Melanocyte of skin (primary cell): Measurements from ENCODE around the gene CFL1. TPM values are rescaled to one million over a fixed set of nuclear protein-coding genes. Genes with fewer than 3 reads are reported as not detected.

Experiments
- total RNA-seq, 2 donors: library from RNA; depleted of rRNA; stranded (reverse); fragments of >200 nt; gene quantifications; 2 replicates each; pipeline ENCODE4 v1.2.3, GENCODE V29; 2012

CFL1 gene
- 1,000 to 10,000 TPM; 1,026 to 1,378 TPM for total RNA-seq

GRCh38 chr11:65857853-65858680 is at the start of gene CFL1:
CFL1 (minus strand) TSS chr11:65858180; CDS start chr11:65858099, 81 bp downstream.

GRCh38 chr11:65900125-65900898 is 42.3 kb upstream of the CFL1 start, which contains the start of gene FOSL1:
FOSL1 (minus strand) TSS chr11:65900388; CDS start chr11:65900339, 49 bp downstream.

GRCh38 chr11:65890324-65891218 is 32.6 kb upstream of the CFL1 start, which contains the start of gene CCDC85B:
CCDC85B (plus strand) TSS chr11:65890673; CDS start chr11:65890784, 111 bp downstream.

GRCh38 chr11:65888163-65888814 is 30.3 kb upstream of the CFL1 start, which contains the start of gene FIBP:
FIBP (minus strand) TSS chr11:65888471; CDS start chr11:65888418, 53 bp downstream.

GRCh38 chr11:65879617-65880016 is 21.6 kb upstream of the CFL1 start, which contains the start of gene CTSW:
CTSW (plus strand) TSS chr11:65879837; CDS start chr11:65879855, 18 bp downstream.

GRCh38 chr11:65872586-65873317 is 14.8 kb upstream of the CFL1 start, which contains the start of gene EFEMP2:
EFEMP2 (minus strand) TSS chr11:65872800; CDS start chr11:65872354, 446 bp downstream.

GRCh38 chr11:65860278-65861164 is 2.5 kb upstream of the CFL1 start, which contains the start of gene MUS81:
MUS81 (plus strand) TSS chr11:65860433; CDS start chr11:65860754, 321 bp downstream.

GRCh38 chr11:65833297-65834030 is 24.5 kb downstream of the CFL1 start, which contains the start of gene SNX32:
SNX32 (plus strand) TSS chr11:65833963; CDS start chr11:65834066, 103 bp downstream.

Other genes with a start within 250 kb of the CFL1 start
- gene MAP3K11, start 244.0 kb downstream of the CFL1 start, total RNA-seq = 100 to 1,000 TPM; 115 to 242 TPM
- 10 to 100 TPM; 30.3 to 34.3 TPM for gene PCNX3, start 242.4 kb downstream of the CFL1 start, total RNA-seq
- 10 to 100 TPM; 28.0 to 31.7 TPM for gene SIPA1, start 220.1 kb downstream of the CFL1 start, total RNA-seq
- gene RELA, start 195.3 kb downstream of the CFL1 start, total RNA-seq = 10 to 100 TPM; 27.3 to 35.8 TPM
- gene KAT5, start 145.9 kb downstream of the CFL1 start, total RNA-seq = 10 to 100 TPM; 58.3 to 58.5 TPM
- gene RNASEH2C, start 137.4 kb downstream of the CFL1 start, total RNA-seq = 10 to 100 TPM; 51.0 to 78.1 TPM
- gene AP5B1, start 77.2 kb downstream of the CFL1 start, total RNA-seq = 10 to 100 TPM; 40.6 to 74.3 TPM
- not detected for gene OVOL1, start 71.1 kb downstream of the CFL1 start, total RNA-seq
- 1 to 10 TPM in 1 of 2 donors, under 1 TPM in 1; 0.69 to 2.3 TPM for gene SNX32, start 24.2 kb downstream of the CFL1 start, total RNA-seq
- gene MUS81, start 2.3 kb upstream of the CFL1 start, total RNA-seq = 10 to 100 TPM; 37.9 to 51.0 TPM
- gene EFEMP2, start 14.6 kb upstream of the CFL1 start, total RNA-seq = 1 to 10 TPM; 4.3 to 6.5 TPM
- not detected for gene CTSW, start 21.7 kb upstream of the CFL1 start, total RNA-seq
- 100 to 1,000 TPM; 126 to 165 TPM for gene FIBP, start 30.3 kb upstream of the CFL1 start, total RNA-seq
- 10 to 100 TPM; 24.8 to 28.6 TPM for gene CCDC85B, start 32.5 kb upstream of the CFL1 start, total RNA-seq
- gene FOSL1, start 42.2 kb upstream of the CFL1 start, total RNA-seq = 10 to 100 TPM in 1 of 2 donors, 1 to 10 TPM in 1; 1.4 to 39.6 TPM
- gene C11orf68, start 60.9 kb upstream of the CFL1 start, total RNA-seq = 10 to 100 TPM; 13.8 to 14.3 TPM
- 100 to 1,000 TPM in 1 of 2 donors, 10 to 100 TPM in 1; 51.3 to 109 TPM for gene DRAP1, start 61.2 kb upstream of the CFL1 start, total RNA-seq
- not detected for gene TSGA10IP, start 87.3 kb upstream of the CFL1 start, total RNA-seq
- 10 to 100 TPM; 27.9 to 30.3 TPM for gene SART1, start 103.6 kb upstream of the CFL1 start, total RNA-seq
- gene EIF1AD, start 144.0 kb upstream of the CFL1 start, total RNA-seq = 10 to 100 TPM; 28.6 to 52.6 TPM
- gene BANF1, start 144.3 kb upstream of the CFL1 start, total RNA-seq = 10 to 100 TPM; 10.3 to 27.6 TPM
- not detected for gene CST6, start 153.8 kb upstream of the CFL1 start, total RNA-seq
- gene CATSPER1, start 168.3 kb upstream of the CFL1 start, total RNA-seq = not detected
- gene GAL3ST3, start 191.0 kb upstream of the CFL1 start, total RNA-seq = not detected
- gene SF3B2, start 194.2 kb upstream of the CFL1 start, total RNA-seq = 100 to 1,000 TPM; 173 to 199 TPM
- 10 to 100 TPM; 18.2 to 22.6 TPM for gene PACS1, start 212.1 kb upstream of the CFL1 start, total RNA-seq